Measurements from ENCODE around the gene MALT1.

MALT1 gene

GRCh38 chr18:58637197-58637596, 34.1 kb upstream of the MALT1 start:
- H4K20me1 ChIP-seq (ENCODE audit: insufficient read depth, low read length): no peaks in the 10 kb centered on the region
- no peaks in the 10 kb centered on the region for H3K36me3 ChIP-seq (replicated peaks; ENCODE audit: low read depth, low read length)
- H3K4me2 ChIP-seq (ENCODE audit: low read length): no peak overlapping the region
- peaks cover 11% of the 10 kb centered on the region; the same call in 1 of the 2 replicates for H3K27me3 ChIP-seq (ENCODE audit: low read depth, low read length)
- no peak overlapping the region for H2AFZ ChIP-seq (ENCODE audit: low read depth, low read length)
- H3K4me1 ChIP-seq (ENCODE audit: low read length): peaks cover 51% of the 10 kb centered on the region
- H3K9me3 ChIP-seq (ENCODE audit: insufficient read depth, low read length): no peaks in the 10 kb centered on the region
- no peak overlapping the region for H3K4me3 ChIP-seq (ENCODE audit: low read length)
- no peak overlapping the region for H3K27ac ChIP-seq (ENCODE audit: low read length)
- H3K79me2 ChIP-seq (ENCODE audit: low read length): no peaks in the 10 kb centered on the region
- TF ChIP-seq EZH2phosphoT487 (IDR thresholded peaks at IDR 0.05; ENCODE audit: low read depth): no peak
- no peak for TF ChIP-seq CTCF (IDR thresholded peaks at IDR 0.05; ENCODE audit: low read depth, low read length)
- no peak overlapping the region for H3K9ac ChIP-seq (ENCODE audit: low read length)

- no peak overlapping the region; the same call in 1 of the 2 replicates for H3K27ac ChIP-seq (ENCODE audit: low read length)
- peak overlapping the region; percentile 49 for H3K4me3 ChIP-seq (ENCODE audit: low read length)
- peak overlapping the region; percentile 67 for H3K4me2 ChIP-seq (ENCODE audit: low read length)
- H3K79me2 ChIP-seq (ENCODE audit: low read length): no peaks in the 10 kb centered on the region
- no peak overlapping the region for H3K9ac ChIP-seq (ENCODE audit: low read length)
- H4K20me1 ChIP-seq (ENCODE audit: insufficient read depth, low read length): no peaks in the 10 kb centered on the region
- H3K4me1 ChIP-seq (ENCODE audit: low read length): peaks cover 51% of the 10 kb centered on the region
- no peak for TF ChIP-seq EZH2phosphoT487 (IDR thresholded peaks at IDR 0.05; ENCODE audit: low read depth)
- no peak for TF ChIP-seq CTCF (IDR thresholded peaks at IDR 0.05; ENCODE audit: low read depth, low read length)
- H3K9me3 ChIP-seq (ENCODE audit: insufficient read depth, low read length): no peaks in the 10 kb centered on the region
- no peaks in the 10 kb centered on the region for H3K36me3 ChIP-seq (replicated peaks; ENCODE audit: low read depth, low read length)
- no peak overlapping the region for H2AFZ ChIP-seq (ENCODE audit: low read depth, low read length)
- H3K27me3 ChIP-seq (ENCODE audit: low read depth, low read length): peaks cover 11% of the 10 kb centered on the region; the same call in 1 of the 2 replicates
Observed at GRCh38 chr18:58637946-58638345, 33.3 kb upstream of the MALT1 start.

GRCh38 chr18:58638441-58638840, 32.8 kb upstream of the MALT1 start:
- Histone ChIP-seq H3K27me3 (ENCODE audit: low read depth, low read length) (peaks cover 11% of the 10 kb centered on the region; the same call in 1 of the 2 replicates), H3K27ac (ENCODE audit: low read length) (peak overlapping the region; percentile 4; the same call in 1 of the 2 replicates), H3K4me2 (ENCODE audit: low read length) (peak overlapping the region; percentile 67), H2AFZ (ENCODE audit: low read depth, low read length) (no peak overlapping the region), H3K79me2 (ENCODE audit: low read length) (no peaks in the 10 kb centered on the region), H3K9ac (ENCODE audit: low read length) (peak overlapping the region; percentile 1; the same call in 1 of the 2 replicates), H3K9me3 (ENCODE audit: insufficient read depth, low read length) (no peaks in the 10 kb centered on the region), H3K4me1 (ENCODE audit: low read length) (peaks cover 51% of the 10 kb centered on the region), H3K4me3 (ENCODE audit: low read length) (peak overlapping the region; percentile 49), H4K20me1 (ENCODE audit: insufficient read depth, low read length) (no peaks in the 10 kb centered on the region), H3K36me3 (replicated peaks; ENCODE audit: low read depth, low read length) (no peaks in the 10 kb centered on the region)
- TF ChIP-seq EZH2phosphoT487 (IDR thresholded peaks at IDR 0.05; ENCODE audit: low read depth): no peak
- TF ChIP-seq CTCF (IDR thresholded peaks at IDR 0.05; ENCODE audit: low read depth, low read length): no peak

- H3K36me3 ChIP-seq (replicated peaks; ENCODE audit: low read depth, low read length): no peaks in the 10 kb centered on the region
- TF ChIP-seq CTCF (IDR thresholded peaks at IDR 0.05; ENCODE audit: low read depth, low read length) (no peak), EZH2phosphoT487 (IDR thresholded peaks at IDR 0.05; ENCODE audit: low read depth) (no peak)
- no peak overlapping the region for H3K27ac ChIP-seq (ENCODE audit: low read length)
- peak overlapping the region; percentile 49; the same call in 1 of the 2 replicates for H3K4me3 ChIP-seq (ENCODE audit: low read length)
- H3K9ac ChIP-seq (ENCODE audit: low read length): no peak overlapping the region
- H3K9me3 ChIP-seq (ENCODE audit: insufficient read depth, low read length): no peaks in the 10 kb centered on the region
- H3K4me2 ChIP-seq (ENCODE audit: low read length): peak overlapping the region; percentile 67
- H3K4me1 ChIP-seq (ENCODE audit: low read length): peaks cover 43% of the 10 kb centered on the region
- no peaks in the 10 kb centered on the region for H4K20me1 ChIP-seq (ENCODE audit: insufficient read depth, low read length)
- H2AFZ ChIP-seq (ENCODE audit: low read depth, low read length): no peak overlapping the region
- H3K79me2 ChIP-seq (ENCODE audit: low read length): no peaks in the 10 kb centered on the region
- peaks cover 11% of the 10 kb centered on the region; the same call in 1 of the 2 replicates for H3K27me3 ChIP-seq (ENCODE audit: low read depth, low read length)
Observed at GRCh38 chr18:58639237-58639636, 32.0 kb upstream of the MALT1 start.

Data from OCI-LY3 (cell line).